Measurements from ENCODE around the gene THRB.

Gene THRB

DNA sequence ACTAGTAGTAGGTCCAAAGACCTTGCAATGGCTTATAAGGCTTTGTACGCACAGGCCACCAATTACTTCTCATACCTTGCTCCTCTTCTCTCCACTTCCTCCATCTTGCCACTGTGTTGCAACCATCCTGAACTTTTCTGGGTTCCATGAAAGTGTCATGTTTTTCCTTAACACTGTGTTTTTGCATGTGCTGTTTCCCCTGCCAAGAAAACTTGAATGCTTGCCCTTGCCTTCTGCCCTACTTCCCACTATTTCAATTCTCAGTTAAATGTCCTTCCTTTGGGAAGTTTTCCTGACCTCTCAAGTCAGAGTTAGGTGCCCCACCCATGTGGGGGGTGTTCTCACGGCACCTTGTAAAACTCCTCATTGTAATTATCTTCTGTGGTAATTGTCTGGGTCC is 182.8 kb downstream of the THRB start:
- DNase-seq (ENCODE audit: low read depth, low spot score), result no peak

DNA sequence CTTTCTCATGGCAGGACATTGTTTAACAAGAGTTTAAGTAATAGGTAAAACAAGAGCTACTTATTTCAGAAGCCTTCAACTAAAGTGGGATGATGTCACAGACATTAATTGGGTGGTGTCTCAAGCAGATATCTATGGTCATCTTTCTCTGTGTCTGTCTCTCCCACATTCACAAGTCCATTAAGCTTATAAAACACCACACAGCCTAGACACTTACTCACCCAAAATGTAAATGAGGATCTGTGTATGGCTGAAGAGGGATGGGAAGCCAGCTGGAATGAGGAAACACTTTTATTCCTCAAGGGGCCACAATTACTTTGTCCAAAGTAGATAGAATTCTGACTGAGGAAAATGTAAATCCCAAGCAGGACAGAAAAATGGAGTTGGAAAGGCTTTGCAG is 183.8 kb downstream of the THRB start:
- DNase-seq (ENCODE audit: low read depth, low spot score), result no peak

DNA sequence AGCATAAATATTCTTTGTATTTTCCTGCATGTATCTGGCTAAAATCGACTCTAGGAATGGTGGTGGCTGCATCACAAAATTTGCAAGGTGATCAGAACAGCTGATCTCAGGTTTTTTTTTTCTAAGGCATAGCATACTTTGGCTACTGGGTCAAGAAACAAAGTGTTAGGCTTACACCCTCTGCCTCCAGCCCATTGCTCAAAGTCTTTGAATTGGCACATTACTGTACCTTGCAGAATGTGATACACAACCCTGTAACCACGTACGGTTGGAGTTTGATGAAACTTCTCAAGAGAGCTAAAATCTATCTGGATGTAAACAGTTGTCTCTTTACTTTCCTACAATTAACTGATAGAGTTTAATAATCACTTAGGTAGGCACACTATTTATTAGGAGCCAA is 188.1 kb downstream of the THRB start:
- DNase-seq (ENCODE audit: low read depth, low spot score), result no peak

DNA sequence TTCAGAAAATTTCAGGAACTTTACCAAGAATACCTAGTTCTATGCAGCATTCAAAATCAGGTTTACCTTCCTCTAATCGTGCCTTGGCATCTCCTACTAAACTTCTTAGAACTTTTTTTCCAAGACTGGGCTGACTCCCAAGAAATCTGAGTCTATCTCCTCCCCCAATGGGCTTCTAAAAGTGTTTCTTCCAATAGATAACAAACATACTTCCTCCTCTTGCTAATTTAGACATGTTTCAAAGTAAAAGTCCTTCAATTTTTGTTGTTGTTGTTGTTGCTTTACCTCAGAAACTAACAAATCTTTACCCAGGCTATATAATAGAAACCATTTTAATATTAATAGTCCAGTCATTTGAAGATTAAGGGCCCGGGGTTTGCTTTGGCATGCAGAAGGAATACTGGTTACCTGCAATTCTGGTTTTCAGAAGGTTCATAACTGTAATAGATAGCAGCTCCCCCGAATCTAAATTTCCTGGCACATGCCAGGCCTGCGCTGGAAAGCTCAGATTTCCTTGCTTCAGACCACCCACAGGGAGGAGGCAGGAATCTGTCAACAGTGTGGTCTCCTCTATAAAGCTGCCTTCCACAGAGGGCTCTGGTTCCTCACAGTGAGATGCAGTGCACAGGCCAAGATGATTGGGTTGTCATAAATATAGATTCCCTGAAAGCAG is 188.7 kb downstream of the THRB start:
- DNase-seq (ENCODE audit: low read depth, low spot score), result no peak

DNA sequence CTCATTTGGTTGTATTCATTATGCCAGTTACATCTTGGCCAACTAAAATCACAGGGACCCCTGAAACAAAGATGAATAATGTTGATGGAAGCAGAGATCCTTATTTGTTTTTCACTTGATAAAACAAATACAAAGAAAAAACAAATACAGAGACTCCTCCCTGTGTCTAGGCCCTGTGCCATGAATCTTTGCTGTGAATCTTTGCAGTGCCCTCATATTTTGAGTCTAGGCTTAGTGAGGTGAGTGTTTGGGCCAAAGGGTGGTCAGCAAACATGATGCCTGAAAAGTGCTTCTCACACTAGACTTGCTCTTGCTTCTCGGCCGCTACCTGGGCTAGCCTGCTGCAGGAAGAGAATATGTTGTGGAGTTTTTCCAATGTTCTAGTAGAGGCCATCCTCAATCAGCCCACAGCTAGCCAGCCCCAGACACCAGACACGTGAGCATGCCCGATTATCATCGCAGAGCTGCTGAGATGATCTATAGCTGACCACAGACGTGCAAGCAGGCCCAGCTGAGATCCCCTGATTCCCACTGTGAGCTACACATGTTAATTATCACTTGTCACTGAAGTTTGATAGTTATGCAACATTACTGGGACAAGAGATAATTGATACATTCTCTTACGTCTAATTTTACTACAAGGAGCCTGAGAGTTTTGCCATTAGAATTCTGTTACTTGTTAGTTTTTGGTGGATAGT is 191.4 kb downstream of the THRB start:
- no peak for DNase-seq (ENCODE audit: low read depth, low spot score)

DNA sequence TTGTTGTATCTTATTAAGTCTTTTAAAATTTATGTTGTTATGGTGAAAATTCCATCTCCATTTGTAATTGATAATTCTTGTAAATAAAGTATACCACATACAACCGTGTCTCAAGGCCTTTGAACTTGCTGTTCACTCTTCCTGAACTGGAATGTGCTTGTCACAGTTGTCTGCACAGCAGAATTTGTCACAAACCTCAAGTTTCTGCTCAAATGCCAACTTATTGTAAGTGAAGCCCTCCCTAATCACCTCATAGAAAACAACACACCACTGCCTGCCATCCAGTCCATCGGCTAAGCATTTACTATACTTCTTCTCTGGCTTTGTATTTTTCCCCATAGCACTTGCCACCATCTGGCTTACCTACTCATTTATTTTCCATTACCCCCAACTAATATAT is 192.3 kb downstream of the THRB start:
- no peak for DNase-seq (ENCODE audit: low read depth, low spot score)

DNA sequence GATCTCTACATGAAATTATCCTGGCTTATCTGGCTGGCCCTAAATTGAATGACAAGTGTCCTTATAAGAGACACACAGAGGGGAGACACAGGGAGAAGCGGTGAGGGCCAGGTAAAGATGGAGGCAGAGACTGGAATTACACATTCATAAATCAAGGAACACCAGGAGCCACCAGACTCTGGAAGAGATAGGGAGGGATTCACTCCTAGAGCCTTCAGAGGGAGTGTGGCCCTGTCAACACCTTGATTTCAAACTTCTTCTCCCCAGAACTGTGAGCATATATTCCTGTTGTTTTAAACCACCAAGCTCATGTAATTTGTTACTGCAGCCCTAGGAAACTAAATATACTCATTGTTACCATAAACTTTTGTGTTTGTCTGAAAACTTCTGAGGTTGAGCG is 193.7 kb downstream of the THRB start:
- DNase-seq (ENCODE audit: low read depth, low spot score), result no peak

DNA sequence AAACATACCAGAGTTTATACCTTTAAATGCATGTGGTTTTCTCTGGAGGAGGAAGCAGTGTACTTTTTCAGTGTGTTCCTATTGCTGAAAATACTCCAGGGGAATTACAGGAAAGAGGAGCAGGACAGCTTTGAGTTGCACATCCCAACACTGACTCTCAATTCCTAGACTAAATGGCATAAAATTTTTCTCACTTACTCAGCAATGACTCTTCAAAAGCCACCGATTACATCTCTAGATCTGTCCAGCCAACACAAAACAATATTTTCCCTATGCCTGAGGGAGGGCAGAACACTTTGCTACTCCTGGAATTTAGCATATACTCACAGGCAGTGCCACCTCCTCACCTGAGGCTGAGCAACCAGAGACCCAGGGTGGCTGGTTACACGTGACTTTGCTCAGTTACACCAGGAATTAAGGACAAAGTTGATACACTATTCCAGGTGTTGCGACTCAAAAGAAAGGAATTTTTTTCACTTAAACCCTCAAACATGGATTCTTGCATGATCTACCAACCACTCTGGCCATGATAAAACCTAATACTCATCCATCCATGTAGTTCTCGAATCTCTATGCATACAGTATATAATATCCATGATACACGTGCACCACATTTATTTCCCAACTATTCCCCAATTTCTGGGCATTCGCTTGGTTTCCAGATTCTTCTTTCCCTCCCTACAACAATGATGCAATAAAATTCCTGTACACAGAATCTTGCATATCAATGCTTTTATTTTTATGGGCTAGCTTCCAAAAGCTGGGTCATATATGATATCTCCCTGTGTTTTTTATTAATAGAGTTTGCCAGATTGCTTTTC is 194.6 kb downstream of the THRB start:
- DNase-seq (ENCODE audit: low read depth, low spot score), result no peak

DNA sequence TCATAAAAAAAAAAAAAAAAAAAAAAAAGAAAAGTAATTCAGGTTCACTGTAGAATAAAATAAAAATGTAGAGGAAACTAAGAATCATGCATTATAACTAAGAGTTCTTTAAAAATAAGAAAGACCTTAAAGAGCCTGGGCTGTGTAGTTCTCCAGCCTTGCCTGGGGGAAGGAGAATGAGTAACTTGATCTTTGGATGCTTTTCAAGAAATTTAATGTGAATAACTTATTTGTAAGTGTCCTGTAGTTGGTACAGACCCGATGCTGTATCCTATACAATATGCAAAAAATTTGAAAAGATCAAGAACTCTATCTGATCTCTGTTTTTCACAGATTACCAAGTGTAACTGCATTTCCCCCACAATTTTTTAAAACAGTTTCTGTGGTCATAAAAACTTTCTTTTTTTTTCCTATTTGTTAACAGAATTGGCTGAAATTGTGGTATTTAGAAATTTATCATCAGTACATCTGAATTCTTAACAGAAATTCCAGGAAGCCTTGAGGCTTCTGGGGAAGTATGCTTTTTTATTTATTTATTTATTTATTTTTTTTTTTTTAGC is 195.3 kb downstream of the THRB start:
- DNase-seq (ENCODE audit: low read depth, low spot score), result no peak

DNA sequence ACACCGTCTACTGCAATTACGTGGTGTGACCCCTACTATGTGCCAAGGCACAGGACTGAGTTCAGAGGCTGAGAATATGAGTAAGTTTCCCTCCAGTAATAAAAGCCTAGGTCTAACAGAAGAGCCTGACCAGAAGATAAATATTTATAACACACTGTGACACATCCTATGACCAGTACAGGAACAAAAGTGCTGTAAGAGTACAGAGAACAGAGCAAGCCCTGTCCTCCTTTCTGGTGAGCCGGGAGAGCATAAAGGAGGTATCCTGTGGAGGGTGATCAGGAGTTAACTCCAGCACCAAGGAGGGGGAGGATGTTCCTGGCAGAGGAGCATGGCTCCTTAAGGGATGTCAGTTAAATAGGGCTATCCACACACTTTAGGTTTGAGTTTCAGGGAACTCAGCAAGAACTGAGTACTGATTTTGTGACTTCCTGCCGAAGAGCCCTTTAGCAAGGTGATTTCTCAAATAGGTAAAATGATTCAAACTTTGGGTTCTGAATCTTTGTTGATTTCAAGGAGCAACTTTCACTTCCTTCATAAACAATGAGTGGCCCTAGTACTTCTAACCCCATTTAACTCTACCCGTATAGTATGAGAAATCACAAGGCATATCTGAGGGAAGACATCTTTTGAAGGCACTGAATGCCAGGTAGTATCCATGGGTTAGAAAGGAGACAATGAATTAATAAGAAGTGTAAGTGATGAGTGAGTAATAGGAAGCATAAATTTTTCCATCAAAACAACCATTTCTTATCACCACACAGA is 198.0 kb downstream of the THRB start:
- DNase-seq (ENCODE audit: low read depth, low spot score), result no peak

DNA sequence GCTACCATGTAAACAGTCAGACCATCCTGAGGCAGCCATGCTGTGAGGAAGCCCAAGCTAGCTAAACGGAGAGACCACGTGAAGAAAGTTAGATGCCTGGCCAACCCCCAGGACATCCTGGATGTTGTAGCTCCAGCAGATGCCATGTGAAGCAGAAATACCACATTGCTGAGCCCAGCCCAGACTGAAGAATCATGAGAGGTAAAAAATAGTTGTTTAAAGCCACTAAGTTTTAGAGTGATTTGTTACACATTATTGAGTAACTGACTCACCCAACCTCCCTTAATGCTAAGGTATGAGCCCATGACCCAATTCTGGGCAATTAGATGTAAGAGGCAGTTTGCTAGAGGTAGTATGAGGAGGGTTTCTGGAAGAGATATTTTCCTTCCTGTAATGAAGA is 200.5 kb downstream of the THRB start:
- DNase-seq (ENCODE audit: low read depth, low spot score), result no peak

DNA sequence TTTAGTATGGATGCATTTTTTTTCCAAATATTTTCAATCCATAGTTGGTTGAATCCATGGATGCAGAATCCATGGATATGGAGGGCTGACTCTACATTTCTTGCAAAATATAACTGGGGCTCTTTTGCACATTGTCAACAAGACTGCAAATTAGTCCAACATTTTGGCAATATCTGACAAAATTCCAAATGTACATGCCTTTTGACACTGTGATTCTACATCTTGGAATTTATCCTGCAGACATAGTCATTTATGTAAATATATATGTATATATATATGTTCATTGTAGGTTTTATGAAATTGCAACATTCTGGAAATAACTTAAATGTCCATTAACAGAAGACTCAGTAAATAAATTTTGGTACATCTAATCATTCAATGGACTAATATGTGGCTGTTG is 203.0 kb downstream of the THRB start:
- DNase-seq (ENCODE audit: low read depth, low spot score), result no peak

DNA sequence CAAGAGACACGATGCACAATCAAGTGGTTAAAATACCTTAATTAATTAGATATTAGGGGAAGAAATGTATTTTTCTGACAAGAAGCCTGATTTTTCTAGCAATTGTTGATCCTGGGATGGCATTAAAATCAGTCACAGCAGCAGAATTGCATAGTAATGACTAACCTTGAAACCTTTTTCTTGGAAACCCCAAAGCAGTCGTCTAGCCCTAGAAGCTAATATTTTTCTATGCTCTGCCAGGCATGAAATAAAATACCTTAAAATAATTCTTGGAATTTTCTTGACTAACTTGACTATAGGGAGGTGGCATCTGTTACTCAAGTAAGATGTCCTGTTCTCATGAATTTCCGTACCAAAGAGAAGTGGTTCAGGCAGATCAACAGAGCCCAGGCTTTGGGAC is 204.1 kb downstream of the THRB start:
- DNase-seq (ENCODE audit: low read depth, low spot score), result no peak

DNA sequence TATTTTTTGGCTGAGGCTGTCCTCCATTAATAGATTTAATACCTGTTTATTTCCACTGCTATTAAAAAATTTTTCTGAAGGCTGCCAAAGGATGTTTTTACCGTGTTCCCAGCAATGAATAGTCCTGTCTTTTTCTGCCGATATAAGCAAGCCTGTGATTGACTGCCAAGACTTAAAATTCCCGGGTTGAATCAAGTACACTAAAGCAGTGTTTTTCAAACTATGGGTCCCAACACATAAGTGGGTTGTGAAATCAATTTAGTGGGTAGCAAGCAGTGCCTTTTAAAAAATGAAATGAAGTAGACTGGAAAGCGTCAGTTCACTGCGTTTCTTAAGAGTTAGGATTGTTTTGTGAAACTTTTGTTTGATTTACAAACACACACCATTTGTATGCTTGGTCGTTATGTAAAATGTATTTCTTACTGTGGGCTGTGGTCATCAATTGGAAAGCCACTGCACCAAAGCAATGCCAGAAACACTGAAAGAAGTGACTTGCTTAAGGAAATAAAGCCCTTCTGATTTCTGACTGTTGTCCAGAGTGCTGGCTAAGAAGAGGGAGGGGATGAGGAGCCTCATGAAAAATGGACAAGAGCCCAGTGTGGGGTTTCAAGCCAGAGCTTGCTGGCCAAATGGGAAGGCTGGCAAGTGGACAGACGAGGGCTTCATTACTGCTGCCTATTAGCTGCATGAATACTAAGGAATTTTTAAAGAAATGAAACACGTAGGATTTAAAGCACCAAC is 206.0 kb downstream of the THRB start:
- DNase-seq (ENCODE audit: low read depth, low spot score), result no peak

DNA sequence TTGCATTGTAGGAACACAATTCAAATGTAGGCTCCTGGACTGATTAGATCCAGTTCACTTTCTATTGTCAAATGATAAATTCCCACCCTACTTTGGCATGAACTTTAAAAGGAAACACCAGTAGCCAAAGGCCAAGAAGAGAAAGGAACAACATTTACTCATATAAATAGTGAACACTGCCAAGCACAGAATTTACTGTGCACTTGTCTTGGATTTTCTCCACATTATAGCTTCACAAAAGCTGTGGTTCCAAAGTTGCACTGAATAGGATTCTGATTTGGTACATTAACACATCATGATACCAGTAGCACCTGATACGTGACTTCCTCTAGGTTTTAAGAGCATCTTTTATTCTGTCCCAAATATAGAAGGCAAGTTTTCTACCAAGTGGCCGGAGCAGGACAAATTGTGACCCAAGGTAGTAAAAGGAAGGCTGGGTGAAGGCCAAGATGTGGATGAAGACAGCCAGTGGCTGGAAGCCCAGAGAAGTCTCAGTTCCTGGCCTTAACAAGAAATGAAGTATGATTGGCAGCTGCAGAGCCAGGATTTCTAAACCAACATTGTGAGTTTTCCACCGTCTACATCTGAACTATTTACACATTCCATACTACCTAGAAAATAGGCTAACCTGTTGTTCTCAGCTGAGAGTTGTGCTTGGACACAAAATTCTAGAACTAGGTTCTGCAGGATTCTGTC is 206.7 kb downstream of the THRB start:
- no peak for DNase-seq (ENCODE audit: low read depth, low spot score)

DNA sequence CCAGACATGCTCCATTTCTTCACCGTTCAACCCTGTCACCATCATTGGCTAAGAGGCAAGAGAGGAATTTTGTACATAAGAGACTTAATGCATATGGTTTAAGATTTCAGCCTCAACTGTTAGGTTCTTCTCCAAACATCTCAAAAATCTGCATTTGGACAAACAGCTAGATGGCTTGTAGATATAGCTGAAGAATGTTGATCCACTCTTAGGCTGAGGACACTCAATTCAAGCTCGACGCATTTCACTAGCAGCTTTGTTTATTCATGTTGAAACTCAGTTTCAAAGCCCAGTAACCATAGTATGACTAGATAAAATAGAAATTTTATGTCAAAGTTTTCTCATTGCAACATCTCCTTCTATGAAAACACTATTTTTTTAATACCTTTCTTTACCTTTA is 208.2 kb downstream of the THRB start:
- DNase-seq (ENCODE audit: low read depth, low spot score), result no peak

DNA sequence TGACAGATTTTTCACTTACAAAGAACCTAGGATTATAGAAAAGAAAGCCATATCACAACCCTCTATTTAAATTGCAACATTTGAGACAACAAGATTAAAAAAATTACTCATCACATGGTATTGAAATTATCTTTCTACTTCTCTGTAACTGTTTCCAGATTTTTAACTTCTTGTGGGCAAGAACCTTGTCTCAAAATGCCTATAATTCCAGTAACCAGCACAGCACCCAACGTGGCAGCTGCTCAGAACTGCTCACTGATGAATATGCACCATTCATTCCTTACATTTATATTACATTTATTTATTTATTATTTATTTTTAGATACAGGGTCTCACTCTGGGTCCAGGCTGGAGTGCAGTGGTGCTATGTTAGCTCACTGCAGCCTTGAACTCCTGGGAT is 216.1 kb downstream of the THRB start:
- DNase-seq (ENCODE audit: low read depth, low spot score), result no peak

DNA sequence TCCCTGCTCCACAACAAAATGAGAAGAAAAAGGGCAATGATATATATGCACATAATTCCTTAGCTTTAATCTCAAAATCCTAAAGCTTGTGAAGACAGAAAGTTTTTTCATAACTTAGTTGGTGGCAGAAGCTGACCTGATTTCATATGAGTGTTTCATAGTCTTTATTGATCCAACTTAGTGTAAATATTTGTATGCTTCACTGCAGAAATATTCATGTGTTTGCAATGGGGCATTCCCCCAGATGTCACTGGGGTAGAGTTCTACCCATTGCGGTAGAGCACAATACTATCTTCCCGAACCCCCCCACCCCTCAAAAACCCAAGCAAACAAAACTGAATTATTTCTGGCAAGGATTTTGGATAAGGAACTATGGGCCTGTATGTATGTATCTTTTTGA is 221.2 kb downstream of the THRB start:
- DNase-seq (ENCODE audit: low read depth, low spot score), result no peak

DNA sequence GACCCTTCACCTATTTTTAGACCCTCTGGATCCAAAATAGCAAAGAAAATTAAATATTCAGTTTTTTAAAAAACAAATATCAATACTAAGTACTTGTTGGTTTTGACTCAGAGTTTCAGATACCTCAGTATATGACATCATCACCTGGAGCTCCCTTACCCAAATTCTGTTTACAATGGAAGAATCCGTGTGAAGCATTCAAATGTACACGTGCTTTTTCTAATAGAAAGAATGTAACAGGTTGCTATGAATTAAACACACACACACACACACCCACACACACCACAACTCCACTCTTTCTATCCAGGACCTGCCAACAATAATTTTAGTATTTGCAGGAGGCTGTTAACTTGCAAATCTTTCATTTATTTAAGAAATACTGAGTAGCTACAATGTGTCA is 221.8 kb downstream of the THRB start:
- no peak for DNase-seq (ENCODE audit: low read depth, low spot score)

DNA sequence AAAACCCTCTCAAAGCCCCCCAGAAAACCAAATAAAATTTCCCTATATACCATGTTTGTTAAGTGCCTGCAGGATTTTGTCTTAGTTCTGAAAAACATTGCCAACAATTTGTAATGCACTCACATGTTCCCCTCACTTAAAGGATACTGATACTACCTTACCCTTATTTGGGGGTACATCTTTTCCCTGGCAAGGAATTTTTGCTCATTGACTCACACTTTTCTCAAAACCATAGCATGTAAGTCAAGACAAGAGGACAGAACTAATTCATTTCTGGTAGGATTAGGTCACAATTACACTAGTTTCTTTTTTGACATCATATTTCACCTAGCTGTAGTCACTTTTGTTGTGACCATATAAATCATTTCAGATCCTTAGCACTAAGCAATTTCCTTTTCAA is 222.2 kb downstream of the THRB start:
- DNase-seq (ENCODE audit: low read depth, low spot score), result no peak
